Fibroblast of villous mesenchyme (primary cell): Measurements from ENCODE around the gene ARMH2. TPM values are rescaled to one million over a fixed set of nuclear protein-coding genes. Genes with fewer than 3 reads are reported as not detected.
"Not testable (repeated sequence)": the region's sequence is repeated elsewhere in the genome, so short reads cannot be mapped to it uniquely, and the experiment has no call there.

Source experiments
- DNase-seq: peaks from one replicate; pipeline ENCODE4 v3.0.0-alpha.2; 2010; ENCODE audit warnings: low read depth
- H3K4me3 ChIP-seq: 2 replicates; pipeline ENCODE4 v1.5.1; 2011; ENCODE audit warnings: low read depth, mild to moderate bottlenecking, low read length
- total RNA-seq: library from RNA; depleted of rRNA; stranded (reverse); fragments of >200 nt; gene quantifications from 2 replicates; pipeline ENCODE4 v1.2.3, GENCODE V29; 2012
- TF ChIP-seq, protein P1 (sequence below): IDR thresholded peaks from 2 replicates; pipeline ENCODE4 v1.5.1; 2012; ENCODE audit warnings: low read depth, mild to moderate bottlenecking, low read length; ENCODE audit not compliant: insufficient read depth

Gene ARMH2
- total RNA-seq, 1 donor: not detected

DNA sequence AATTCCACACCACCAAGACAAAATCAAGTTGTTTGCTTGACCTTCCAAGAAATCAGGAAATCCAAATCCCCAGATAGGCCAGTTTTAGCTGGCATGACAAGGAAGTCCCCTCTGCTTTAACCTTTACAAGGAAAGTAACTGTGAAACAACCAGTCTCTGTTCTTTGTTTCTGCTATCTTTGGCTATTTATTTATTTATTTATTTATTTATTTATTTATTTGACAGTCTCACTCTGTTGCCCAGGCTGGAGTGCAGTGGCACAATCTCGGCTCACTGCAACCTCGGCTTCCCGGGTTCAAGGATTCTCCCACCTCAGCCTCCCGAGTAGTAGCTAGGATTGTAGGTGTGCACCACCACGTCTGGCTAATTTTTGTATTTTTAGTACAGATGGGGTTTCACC lies 38.5 kb downstream of the ARMH2 start:
- TF ChIP-seq, protein P1, sequence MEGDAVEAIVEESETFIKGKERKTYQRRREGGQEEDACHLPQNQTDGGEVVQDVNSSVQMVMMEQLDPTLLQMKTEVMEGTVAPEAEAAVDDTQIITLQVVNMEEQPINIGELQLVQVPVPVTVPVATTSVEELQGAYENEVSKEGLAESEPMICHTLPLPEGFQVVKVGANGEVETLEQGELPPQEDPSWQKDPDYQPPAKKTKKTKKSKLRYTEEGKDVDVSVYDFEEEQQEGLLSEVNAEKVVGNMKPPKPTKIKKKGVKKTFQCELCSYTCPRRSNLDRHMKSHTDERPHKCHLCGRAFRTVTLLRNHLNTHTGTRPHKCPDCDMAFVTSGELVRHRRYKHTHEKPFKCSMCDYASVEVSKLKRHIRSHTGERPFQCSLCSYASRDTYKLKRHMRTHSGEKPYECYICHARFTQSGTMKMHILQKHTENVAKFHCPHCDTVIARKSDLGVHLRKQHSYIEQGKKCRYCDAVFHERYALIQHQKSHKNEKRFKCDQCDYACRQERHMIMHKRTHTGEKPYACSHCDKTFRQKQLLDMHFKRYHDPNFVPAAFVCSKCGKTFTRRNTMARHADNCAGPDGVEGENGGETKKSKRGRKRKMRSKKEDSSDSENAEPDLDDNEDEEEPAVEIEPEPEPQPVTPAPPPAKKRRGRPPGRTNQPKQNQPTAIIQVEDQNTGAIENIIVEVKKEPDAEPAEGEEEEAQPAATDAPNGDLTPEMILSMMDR: no peak
- no peak for DNase-seq
- no peak overlapping the region for H3K4me3 ChIP-seq

DNA sequence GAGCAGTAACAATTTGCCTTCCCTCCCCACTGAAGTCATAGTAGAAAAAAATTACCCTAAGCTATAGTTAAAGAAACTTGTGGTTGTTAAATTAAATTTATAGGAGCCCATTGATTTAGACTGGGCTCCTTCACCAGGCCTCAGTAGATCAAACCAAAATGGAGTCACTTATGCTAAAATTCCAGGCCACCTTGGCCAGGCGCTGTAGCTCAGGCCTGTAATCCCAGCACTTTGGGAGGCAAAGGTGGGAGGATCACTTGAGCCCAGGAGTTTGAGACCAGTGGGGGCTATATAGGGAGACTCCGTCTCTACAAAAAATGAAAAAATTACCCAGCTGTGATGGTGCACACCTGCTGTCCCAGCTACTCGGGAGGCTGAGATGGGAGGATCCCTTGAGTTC lies 39.0 kb downstream of the ARMH2 start:
- TF ChIP-seq, protein P1: no peak

DNA sequence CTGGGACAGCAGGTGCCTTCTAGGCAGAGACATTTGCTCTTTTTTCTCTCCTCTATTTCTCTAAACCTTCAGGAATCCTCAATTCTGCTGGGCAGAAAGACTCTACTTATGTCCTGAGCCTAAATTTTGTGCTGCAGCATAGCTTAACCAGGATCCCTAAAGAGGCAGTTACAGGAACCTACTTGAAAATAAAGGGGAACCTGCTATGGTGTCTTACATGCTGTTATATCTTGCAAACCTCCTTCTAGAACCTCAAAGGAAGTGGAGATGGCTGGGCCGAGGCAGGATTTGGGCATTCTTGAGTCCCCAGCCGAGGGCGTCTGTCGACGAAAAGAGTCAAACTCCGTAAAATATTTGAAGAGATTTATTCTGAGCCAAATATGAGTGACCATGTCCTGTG lies 41.1 kb downstream of the ARMH2 start:
- TF ChIP-seq, protein P1: no peak
- no peak overlapping the region for H3K4me3 ChIP-seq
- no peak for DNase-seq

More for the DNA sequence above, 39.0 kb downstream of the ARMH2 start:
- DNase-seq: no peak
- no peak overlapping the region for H3K4me3 ChIP-seq

DNA sequence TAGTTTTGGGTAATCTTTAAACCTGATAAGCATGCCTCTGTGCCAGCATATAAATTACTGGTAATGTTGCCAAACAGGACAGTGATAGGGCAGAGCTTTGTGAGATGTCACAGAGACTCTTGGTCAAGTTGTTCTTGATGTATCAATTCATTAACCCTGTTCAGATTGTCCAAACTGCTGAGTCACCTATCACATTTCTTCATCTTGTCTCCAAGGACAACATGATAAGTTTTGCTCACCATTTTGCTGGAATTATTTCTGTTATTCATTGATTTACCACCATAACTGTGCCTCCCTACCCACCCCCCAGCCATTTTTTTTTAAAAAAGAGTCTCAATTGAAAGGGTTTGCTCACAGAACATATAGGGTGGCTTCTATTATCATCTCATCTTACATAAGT lies 43.4 kb downstream of the ARMH2 start:
- H3K4me3 ChIP-seq: no peak overlapping the region
- TF ChIP-seq, protein P1: no peak
- DNase-seq: no peak

DNA sequence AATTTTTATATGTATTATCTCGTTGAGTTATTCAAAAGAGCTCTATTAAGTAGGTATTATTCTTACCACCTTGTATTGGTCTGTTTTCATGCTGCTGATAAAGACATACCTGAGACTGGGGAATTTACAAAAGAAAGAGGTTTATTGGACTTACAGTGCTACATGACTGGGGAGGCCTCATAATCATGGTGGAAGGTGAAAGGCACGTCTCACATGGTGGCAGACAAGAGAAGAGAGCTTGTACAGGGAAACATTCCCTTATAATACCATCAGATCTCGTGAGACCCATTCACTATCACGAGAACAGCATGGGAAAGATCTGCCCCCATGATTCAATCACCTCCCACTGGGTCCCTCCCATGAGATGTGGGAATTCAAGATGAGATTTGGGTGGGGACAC lies 44.3 kb downstream of the ARMH2 start:
- H3K4me3 ChIP-seq: not testable (repeated sequence)

DNA sequence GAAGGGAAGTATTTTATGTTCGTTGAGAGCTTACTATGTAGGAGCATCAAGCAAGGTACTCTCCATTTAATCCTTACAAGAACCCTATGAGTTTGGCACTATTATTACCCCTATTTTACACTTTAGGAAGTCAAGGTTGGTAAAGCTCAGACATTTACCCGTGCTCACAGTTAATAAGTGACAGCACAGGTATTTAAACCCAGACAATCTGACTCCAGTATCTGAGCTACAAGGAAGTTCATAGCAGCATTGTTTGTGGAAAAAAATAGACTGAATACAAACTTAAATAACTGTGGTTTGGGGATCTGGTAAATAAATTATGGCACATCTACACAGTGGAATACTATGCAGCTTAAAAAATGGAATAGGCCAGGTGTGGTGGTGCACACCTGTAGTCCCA lies 45.2 kb downstream of the ARMH2 start:
- no peak for DNase-seq
- TF ChIP-seq, protein P1: no peak
- no peak overlapping the region for H3K4me3 ChIP-seq

More for the DNA sequence above, 44.3 kb downstream of the ARMH2 start:
- not testable (repeated sequence) for DNase-seq

DNA sequence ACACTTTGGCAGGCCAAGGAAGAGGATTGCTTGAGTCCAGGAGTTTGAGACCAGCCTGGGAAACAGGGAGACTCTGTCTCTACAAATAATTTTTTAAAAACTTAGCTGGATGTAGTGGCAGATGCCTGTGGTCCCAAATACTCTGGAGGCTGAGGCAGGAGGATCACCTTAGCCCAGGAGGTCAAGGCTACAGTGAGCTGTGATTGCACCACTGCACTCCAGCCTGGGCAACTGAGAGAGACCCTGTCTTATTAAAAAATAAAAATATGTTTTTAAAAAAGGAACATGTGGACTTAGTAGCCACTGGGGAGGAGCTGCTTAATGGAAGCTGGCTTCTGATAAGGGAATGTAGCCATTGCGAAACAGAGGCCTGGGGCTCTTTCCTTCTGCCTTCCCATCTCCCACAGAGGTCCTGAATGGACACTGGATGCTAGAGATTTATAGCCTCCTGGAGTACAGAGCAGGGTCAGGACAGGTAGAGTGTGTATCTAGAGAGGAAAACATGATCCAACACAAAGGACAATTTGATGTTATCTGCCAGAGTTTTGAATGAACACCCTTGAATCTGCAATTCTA lies 45.7 kb downstream of the ARMH2 start:
- peak; percentile 35 for DNase-seq
- no peak overlapping the region for H3K4me3 ChIP-seq
- TF ChIP-seq, protein P1: no peak

DNA sequence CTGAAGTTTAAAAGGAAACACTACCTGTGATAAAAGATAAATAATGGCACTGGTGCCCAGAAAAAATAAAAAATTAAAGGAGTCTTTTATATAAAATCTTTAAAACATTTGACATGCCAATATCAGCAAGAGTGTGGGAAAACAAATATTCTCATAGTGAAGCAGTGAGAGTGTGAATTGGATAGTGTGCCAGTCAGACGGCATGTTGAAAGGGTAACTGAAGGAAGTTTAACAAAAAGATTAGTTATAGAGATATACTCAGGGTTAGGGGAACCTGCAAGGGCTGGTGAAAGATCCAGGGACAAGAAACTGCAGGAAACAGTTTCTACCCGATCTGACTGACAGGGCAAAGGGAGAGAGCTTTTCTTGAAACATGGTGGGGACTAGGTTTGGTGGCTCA lies 46.2 kb downstream of the ARMH2 start:
- H3K4me3 ChIP-seq: no peak overlapping the region
- no peak for DNase-seq
- TF ChIP-seq, protein P1: no peak

DNA sequence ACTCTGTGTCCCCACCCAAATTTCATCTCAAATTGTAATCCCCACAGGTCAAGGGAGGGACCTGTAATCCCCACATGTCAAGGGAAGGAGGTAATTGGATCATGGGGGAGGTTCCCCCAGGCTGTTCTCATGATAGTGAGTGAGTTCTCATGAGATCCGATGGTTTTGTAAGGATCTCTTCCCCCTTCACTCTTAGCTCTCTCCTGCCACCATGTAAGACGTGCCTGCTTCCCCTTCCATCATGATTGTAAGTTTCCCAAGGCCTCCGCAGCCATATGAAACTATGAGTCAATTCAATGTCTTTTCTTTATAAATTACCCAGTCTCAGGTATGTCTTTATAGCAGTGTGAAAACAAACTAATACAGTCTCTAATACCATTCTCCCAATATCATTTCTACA lies 47.8 kb downstream of the ARMH2 start:
- H3K4me3 ChIP-seq, DNase-seq: not testable (repeated sequence)
